Heart left ventricle (tissue), 13 donors: ENCODE results near the gene XYLT1.

ENCODE experiments used
- POLR2A ChIP-seq, 2 donors: fragments of 450-650 bp; IDR thresholded peaks; one replicate each; pipeline ENCODE4 v1.6.1; 2017; ENCODE audit warnings: antibody characterized with exemption in 2 of 2, mild to moderate bottlenecking in 2 of 2, moderate library complexity in 2 of 2
- TF ChIP-seq, protein P1 (sequence below), 12 donors: fragments of 200-600 bp; sonication (generic) in 4 of 12; IDR thresholded peaks; one replicate each; pipeline versions ENCODE4 v1.5.0 to v1.8.0; 2018 to 2022; ENCODE audit warnings: antibody characterized with exemption in 12 of 12, mild to moderate bottlenecking in 5 of 12
- donor health status: ischemic (EF 13 %, LVEDD 7.1; RV severe dilation, severe dysfunction).
- donor health status: DM: no; HTN: yes; CAD: no.
- donor health status: DM: no; HTN: no; CAD: no.
- donor health status: ischemic (EF 25% LVEDD 6.9; RV normal size, moderate dysfunction).
- donor health status: ischemic (EF 25% LVEDD 5.7; RV mildly dilated, moderate dysfunction).
- donor health status: ischemic (EF 35%, LVEDD 5.7; RV mildly dilated, moderate dysfunction).
- donor health status: nonischemic (EF 11% LVEDD 7.7; RV severe dilation, severe dysfunction).
- donor health status: DM: yes; HTN: yes; CAD: no.
- donor health status: PGD.
- donor health status: ischemic (EF 29% LVEDD 5.4; RV normal size, mild dysfunction).
- donor health status: nonischemic (EF 23%, LVEDD 6.1; RV moderate dilation, normal function).

DNA sequence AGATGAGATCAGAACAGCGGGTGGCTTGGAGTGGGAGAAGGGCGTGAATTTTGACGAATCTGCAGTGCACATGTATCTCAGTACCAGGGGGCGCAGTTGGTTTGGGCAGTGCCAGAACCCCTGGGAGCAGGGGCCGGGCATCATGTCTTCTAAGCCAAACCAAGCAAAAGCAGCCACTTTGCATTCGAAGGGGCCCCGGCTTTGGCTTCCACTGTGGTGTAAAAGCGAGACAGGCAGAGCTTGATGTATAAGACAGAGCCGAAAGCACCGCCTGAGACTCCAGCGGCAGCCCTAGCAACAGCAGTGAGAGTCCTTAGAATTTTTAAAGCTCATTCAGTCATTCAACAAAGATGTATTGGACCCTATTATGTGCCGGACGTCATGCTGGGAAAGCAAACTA, 3.8 kb upstream of the XYLT1 start:
- TF ChIP-seq, protein P1, sequence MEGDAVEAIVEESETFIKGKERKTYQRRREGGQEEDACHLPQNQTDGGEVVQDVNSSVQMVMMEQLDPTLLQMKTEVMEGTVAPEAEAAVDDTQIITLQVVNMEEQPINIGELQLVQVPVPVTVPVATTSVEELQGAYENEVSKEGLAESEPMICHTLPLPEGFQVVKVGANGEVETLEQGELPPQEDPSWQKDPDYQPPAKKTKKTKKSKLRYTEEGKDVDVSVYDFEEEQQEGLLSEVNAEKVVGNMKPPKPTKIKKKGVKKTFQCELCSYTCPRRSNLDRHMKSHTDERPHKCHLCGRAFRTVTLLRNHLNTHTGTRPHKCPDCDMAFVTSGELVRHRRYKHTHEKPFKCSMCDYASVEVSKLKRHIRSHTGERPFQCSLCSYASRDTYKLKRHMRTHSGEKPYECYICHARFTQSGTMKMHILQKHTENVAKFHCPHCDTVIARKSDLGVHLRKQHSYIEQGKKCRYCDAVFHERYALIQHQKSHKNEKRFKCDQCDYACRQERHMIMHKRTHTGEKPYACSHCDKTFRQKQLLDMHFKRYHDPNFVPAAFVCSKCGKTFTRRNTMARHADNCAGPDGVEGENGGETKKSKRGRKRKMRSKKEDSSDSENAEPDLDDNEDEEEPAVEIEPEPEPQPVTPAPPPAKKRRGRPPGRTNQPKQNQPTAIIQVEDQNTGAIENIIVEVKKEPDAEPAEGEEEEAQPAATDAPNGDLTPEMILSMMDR (IDR thresholded peaks at IDR 0.05) = no peak
- TF ChIP-seq POLR2A (IDR thresholded peaks at IDR 0.05) = no peak
